H9 (cell line): ENCODE results near the gene PLXNA1. TPM values are rescaled to one million over a fixed set of nuclear protein-coding genes. Genes with fewer than 3 reads are reported as not detected.

Source experiments
- DNase-seq: peaks from one replicate; pipeline ENCODE4 v3.0.0-alpha.2; 2017
- H2AFZ ChIP-seq: one replicate; pipeline ENCODE4 v1.6.1; 2013; ENCODE audit warnings: mild to moderate bottlenecking, low read length, control low read depth, moderate library complexity
- H2AK5ac ChIP-seq: 2 replicates; pipeline ENCODE4 v1.6.1; 2013; ENCODE audit warnings: low read length, control low read depth, mixed read lengths; ENCODE audit not compliant: insufficient read length
- H2BK120ac ChIP-seq: one replicate; pipeline ENCODE4 v1.6.1; 2013; ENCODE audit warnings: low read depth, mild to moderate bottlenecking, low read length, control low read depth, inconsistent platforms; ENCODE audit not compliant: poor library complexity, severe bottlenecking
- H2BK12ac ChIP-seq: 2 replicates; pipeline ENCODE4 v1.6.1; 2013; ENCODE audit warnings: low read length, control low read depth, mixed read lengths, low read depth; ENCODE audit not compliant: insufficient read length
- H2BK15ac ChIP-seq: 2 replicates; pipeline ENCODE4 v1.6.1; 2013; ENCODE audit warnings: low read depth, low read length, control low read depth
- H2BK20ac ChIP-seq: one replicate; pipeline ENCODE4 v1.6.1; 2013; ENCODE audit warnings: low read depth, mild to moderate bottlenecking, low read length, control low read depth, inconsistent platforms; ENCODE audit not compliant: poor library complexity, severe bottlenecking
- H2BK5ac ChIP-seq: 2 replicates; pipeline ENCODE4 v1.6.1; 2013; ENCODE audit warnings: low read length, control low read depth, mixed read lengths; ENCODE audit not compliant: insufficient read length
- H3K14ac ChIP-seq: 2 replicates; pipeline ENCODE4 v1.6.1; 2013; ENCODE audit warnings: low read length, control low read depth; ENCODE audit not compliant: insufficient read depth
- H3K18ac ChIP-seq: 2 replicates; pipeline ENCODE4 v1.6.1; 2013; ENCODE audit warnings: low read depth, mild to moderate bottlenecking, mixed read lengths, low read length, control low read depth; ENCODE audit not compliant: insufficient read length
- H3K23ac ChIP-seq: 2 replicates; pipeline ENCODE4 v1.6.1; 2013; ENCODE audit warnings: low read length, control low read depth, mixed read lengths, low read depth; ENCODE audit not compliant: insufficient read length
- H3K23me2 ChIP-seq: 2 replicates; pipeline ENCODE4 v1.6.1; 2013; ENCODE audit warnings: low read depth, mild to moderate bottlenecking, mixed read lengths, low read length, control low read depth; ENCODE audit not compliant: insufficient read length, poor library complexity, severe bottlenecking
- H3K27ac ChIP-seq: 2 replicates; pipeline ENCODE4 v1.5.1; 2013; ENCODE audit warnings: low read length, control low read depth, mixed read lengths, low read depth; ENCODE audit not compliant: insufficient read length
- H3K27me3 ChIP-seq: 2 replicates; pipeline ENCODE4 v1.6.1; 2013; ENCODE audit warnings: low read length, control low read depth, inconsistent platforms; ENCODE audit not compliant: insufficient read depth
- H3K4ac ChIP-seq: 2 replicates; pipeline ENCODE4 v1.6.1; 2013; ENCODE audit warnings: low read depth, mild to moderate bottlenecking, control low read depth, inconsistent platforms, low read length, moderate library complexity
- H3K4me1 ChIP-seq: 2 replicates; pipeline ENCODE4 v1.6.1; 2013; ENCODE audit warnings: low read length, control low read depth, inconsistent platforms; ENCODE audit not compliant: insufficient read depth
- H3K4me2 ChIP-seq: 2 replicates; pipeline ENCODE4 v1.6.1; 2013; ENCODE audit warnings: low read length, control low read depth, mixed read lengths; ENCODE audit not compliant: insufficient read length, insufficient read depth
- H3K56ac ChIP-seq: 2 replicates; pipeline ENCODE4 v1.6.1; 2013; ENCODE audit warnings: low read depth, mild to moderate bottlenecking, mixed read lengths, low read length, control low read depth; ENCODE audit not compliant: insufficient read length
- H3K79me1 ChIP-seq: 2 replicates; pipeline ENCODE4 v1.6.1; 2013; ENCODE audit warnings: low read depth, mild to moderate bottlenecking, moderate library complexity, low read length, control low read depth, inconsistent platforms; ENCODE audit not compliant: insufficient read depth, poor library complexity, severe bottlenecking
- H3K79me2 ChIP-seq: 2 replicates; pipeline ENCODE4 v1.6.1; 2013; ENCODE audit warnings: low read length, control low read depth, inconsistent platforms; ENCODE audit not compliant: insufficient read depth
- H3K9ac ChIP-seq: 2 replicates; pipeline ENCODE4 v1.6.1; 2013; ENCODE audit warnings: low read length, control low read depth, mixed read lengths; ENCODE audit not compliant: insufficient read length; ENCODE audit errors: extremely low read depth
- H3K9me3 ChIP-seq: one replicate; pipeline ENCODE4 v1.6.1; 2013; ENCODE audit warnings: low read depth, low read length, inconsistent platforms; ENCODE audit not compliant: control insufficient read depth
- H3T11ph ChIP-seq: one replicate; pipeline ENCODE4 v1.6.1; 2013; ENCODE audit warnings: mild to moderate bottlenecking, low read length, control low read depth, inconsistent platforms
- H4K20me1 ChIP-seq: one replicate; pipeline ENCODE4 v1.6.1; 2013; ENCODE audit not compliant: control insufficient read depth, insufficient read length, insufficient read depth
- H4K5ac ChIP-seq: 2 replicates; pipeline ENCODE4 v1.6.1; 2013; ENCODE audit warnings: low read depth, mild to moderate bottlenecking, mixed read lengths, low read length, control low read depth; ENCODE audit not compliant: insufficient read length
- H4K8ac ChIP-seq: replicated peaks from 2 replicates; pipeline ENCODE4 v1.6.1; 2013; ENCODE audit warnings: low read length, control low read depth, mixed read lengths, low read depth; ENCODE audit not compliant: insufficient read length
- H4K91ac ChIP-seq: 2 replicates; pipeline ENCODE4 v1.6.1; 2013; ENCODE audit warnings: low read depth, mild to moderate bottlenecking, moderate library complexity, mixed read lengths, low read length, control low read depth; ENCODE audit not compliant: insufficient read length
- H3K27ac Mint-ChIP-seq, 3 experiments: 2 replicates in 2 of 3; 3 replicates in 1 of 3; pipeline ENCODE4 v1.8.0; 2020 to 2021; ENCODE audit warnings: mixed read lengths in 3 of 3, mild to moderate bottlenecking in 1 of 3, moderate library complexity in 1 of 3
- H3K27me3 Mint-ChIP-seq: 2 replicates; pipeline ENCODE4 v1.8.0; 2021; ENCODE audit warnings: low read depth, mild to moderate bottlenecking, moderate library complexity, mixed read lengths
- H3K36me3 Mint-ChIP-seq, 3 experiments: 2 replicates in 2 of 3; 3 replicates in 1 of 3; pipeline ENCODE4 v1.8.0; 2020 to 2021; ENCODE audit warnings: low read depth in 3 of 3, mixed read lengths in 3 of 3; ENCODE audit not compliant: insufficient read depth in 1 of 3
- H3K4me1 Mint-ChIP-seq, 2 experiments: 2 replicates each; pipeline ENCODE4 v1.8.0; 2020; ENCODE audit warnings: mixed read lengths in 2 of 2
- H3K4me3 Mint-ChIP-seq, 2 experiments: 2 replicates in 1 of 2; 3 replicates in 1 of 2; pipeline ENCODE4 v1.8.0; 2020 to 2021; ENCODE audit warnings: mild to moderate bottlenecking in 2 of 2, mixed read lengths in 2 of 2, moderate library complexity in 1 of 2
- H3K9me3 Mint-ChIP-seq, 2 experiments: 2 replicates in 1 of 2; 3 replicates in 1 of 2; pipeline ENCODE4 v1.8.0; 2020; ENCODE audit warnings: mild to moderate bottlenecking in 2 of 2, mixed read lengths in 2 of 2, moderate library complexity in 1 of 2
- CTCF ChIP-seq: fragments of 200-600 bp; sonication (generic); conservative IDR thresholded peaks from 3 replicates; pipeline ENCODE4 v1.8.0; 2021; ENCODE audit warnings: antibody characterized with exemption, mild to moderate bottlenecking
- WGBS: extraction: QIAGEN DNeasy Blood & Tissue Kit; methylation state at CpG from one replicate; pipeline ENCODE4 v1.1.7; 2013; ENCODE audit warnings: missing lambda C conversion rate, low lambda C conversion rate, mixed read lengths; ENCODE audit not compliant: insufficient read length; ENCODE audit errors: extremely low coverage; 5-methylcytosine and 5-hydroxymethylcytosine counted together
- total RNA-seq: library from RNA; stranded (reverse); gene quantifications from 2 replicates; pipeline ENCODE4 v1.2.1, GENCODE V29; 2021

The PLXNA1 gene
- total RNA-seq, 1 experiment from 2014 or later: 42.1 TPM

GRCh38 chr3:126998728-126999127, 15.8 kb downstream of the PLXNA1 start:
- Histone ChIP-seq H3K56ac (no peak overlapping the region), H2BK20ac (no peak overlapping the region), H3K23me2 (no peaks in the 10 kb centered on the region), H3K4me2 (no peak overlapping the region), H3K27ac (no peak overlapping the region), H3T11ph (no peak overlapping the region), H2BK120ac (no peak overlapping the region), H2BK15ac (no peak overlapping the region), H3K4ac (no peak overlapping the region), H4K91ac (no peak overlapping the region), H3K14ac (0 out of 2 replicates have a peak overlapping the region, but pooled peaks have one; percentile 4), H3K18ac (no peak overlapping the region), H3K9me3 (no peaks in the 10 kb centered on the region), H3K79me2 (no peaks in the 10 kb centered on the region; the same call in 1 of the 2 replicates), H2BK5ac (no peak overlapping the region), H2AFZ (no peak overlapping the region), H4K8ac (no peak overlapping the region), H3K4me1 (peaks cover 4% of the 10 kb centered on the region; the same call in 1 of the 2 replicates), H3K23ac (no peak overlapping the region), H2BK12ac (no peak overlapping the region), H3K9ac (no peak overlapping the region), H3K79me1 (no peaks in the 10 kb centered on the region), H4K20me1 (no peaks in the 10 kb centered on the region), H3K27me3 (no peaks in the 10 kb centered on the region), H4K5ac (no peak overlapping the region), H2AK5ac (no peak overlapping the region)
- Mint-ChIP-seq H3K36me3 (peaks cover 0 to 13% (median 8%) of the 10 kb centered on the region in 3 experiments; a peak in 3 of 7 replicates), H3K9me3 (no peaks in the 10 kb centered on the region), H3K27me3 (no peaks in the 10 kb centered on the region), H3K27ac (peak overlapping the region in 2 of 3 experiments; percentile 79 to 94; a peak in 3 of 7 replicates), H3K4me3 (no peak overlapping the region), H3K4me1 (peaks cover 11 to 24% of the 10 kb centered on the region in 2 experiments)
- whole genome bisulfite sequencing: no CpG with 5 or more reads among the region's 3 CpGs
- no peak for DNase-seq
- no peak for TF ChIP-seq CTCF
